Dendritic cell treated with granulocyte-macrophage colony-stimulating factor and Interleukin-4, amounts not matched to agents 40 ng/mL and 50 ng/mL, for 4 days (primary cell): Measurements from ENCODE around the gene PAEP.

Experiments
- H3K27ac Mint-ChIP-seq: one replicate; pipeline ENCODE4 v1.8.0; 2022; ENCODE audit warnings: mild to moderate bottlenecking, mixed read lengths
- H3K27me3 Mint-ChIP-seq: one replicate; pipeline ENCODE4 v1.8.0; 2022; ENCODE audit warnings: mild to moderate bottlenecking, mixed read lengths
- H3K36me3 Mint-ChIP-seq: one replicate; pipeline ENCODE4 v1.8.0; 2022; ENCODE audit warnings: low read depth, mixed read lengths
- H3K4me1 Mint-ChIP-seq: one replicate; pipeline ENCODE4 v1.8.0; 2022; ENCODE audit warnings: low read depth, mixed read lengths
- H3K4me3 Mint-ChIP-seq: one replicate; pipeline ENCODE4 v1.8.0; 2022; ENCODE audit warnings: mild to moderate bottlenecking, moderate library complexity, mixed read lengths
- H3K9me3 Mint-ChIP-seq: one replicate; pipeline ENCODE4 v1.8.0; 2022; ENCODE audit warnings: mixed read lengths
- intact Hi-C: fragments of 100-400 bp; cut with micrococcal nuclease; formaldehyde crosslinking; loops from one replicate; pipeline ENCODE4 v1.15.0; 2022

PAEP gene

GRCh38 chr9:135612437-135612836 is 50.9 kb downstream of the PAEP start:
- Mint-ChIP-seq H3K27ac (no peak overlapping the region), H3K4me1 (no peaks in the 10 kb centered on the region), H3K36me3 (no peaks in the 10 kb centered on the region), H3K27me3 (no peaks in the 10 kb centered on the region), H3K9me3 (no peaks in the 10 kb centered on the region), H3K4me3 (no peak overlapping the region)
- intact Hi-C loops: no loop called here

DNA sequence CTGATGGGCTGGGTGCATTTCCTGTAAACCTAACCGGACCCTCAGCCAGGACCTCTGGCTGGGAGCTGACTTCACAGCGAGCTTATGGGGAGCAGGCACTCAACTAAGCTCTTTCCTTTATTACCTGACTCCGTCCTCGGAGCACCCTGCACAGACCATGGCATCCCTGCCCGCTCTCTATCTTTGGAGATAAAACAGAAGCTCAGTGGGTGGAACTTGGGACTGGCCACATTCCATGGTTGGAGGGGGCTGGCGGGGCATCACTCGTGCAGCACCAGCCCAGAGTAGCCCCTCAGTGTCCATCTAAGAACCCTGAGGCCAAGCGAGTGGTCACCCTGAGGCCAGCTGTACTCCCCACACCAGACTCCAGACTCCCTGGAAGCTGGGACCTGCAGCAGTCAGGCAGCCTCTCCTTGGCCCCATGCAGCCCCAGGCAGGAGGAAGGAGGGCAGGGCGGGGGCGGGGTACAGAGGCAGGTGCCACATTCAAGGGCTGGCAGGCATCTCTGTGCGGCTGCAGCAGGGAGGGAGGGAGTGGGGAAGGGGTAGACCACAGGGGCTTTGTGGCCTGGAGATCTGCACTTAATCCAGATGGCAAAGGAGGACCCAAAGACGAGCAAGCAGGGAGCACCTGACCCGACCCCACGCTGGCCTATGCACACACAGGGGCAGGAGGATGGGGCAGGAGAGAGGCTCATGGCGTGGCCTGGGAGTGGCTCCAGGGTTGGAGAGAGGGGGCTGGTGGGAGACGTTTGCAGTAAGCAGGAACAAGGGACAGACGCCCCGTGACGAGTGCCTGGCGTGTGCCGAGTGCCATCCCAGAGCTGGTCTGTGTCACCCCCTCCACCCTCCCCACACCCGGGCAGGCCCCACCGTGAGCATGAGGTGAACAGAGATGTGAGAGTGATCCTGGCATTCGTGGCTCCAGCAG is 51.7 kb downstream of the PAEP start:
- H3K9me3 Mint-ChIP-seq: no peaks in the 10 kb centered on the region
- intact Hi-C loops: no loop called here
- H3K27ac Mint-ChIP-seq: no peak overlapping the region

GRCh38 chr9:135613946-135614805 is 52.6 kb downstream of the PAEP start:
- no peaks in the 10 kb centered on the region for H3K36me3 Mint-ChIP-seq
- intact Hi-C loops: no loop called here
- H3K27ac Mint-ChIP-seq: no peak overlapping the region
- no peak overlapping the region for H3K4me3 Mint-ChIP-seq
- H3K4me1 Mint-ChIP-seq: no peaks in the 10 kb centered on the region
- no peaks in the 10 kb centered on the region for H3K9me3 Mint-ChIP-seq
- H3K27me3 Mint-ChIP-seq: no peaks in the 10 kb centered on the region

More for the DNA sequence above, 51.7 kb downstream of the PAEP start:
- Mint-ChIP-seq H3K36me3 (no peaks in the 10 kb centered on the region), H3K27me3 (no peaks in the 10 kb centered on the region), H3K4me3 (no peak overlapping the region), H3K4me1 (no peaks in the 10 kb centered on the region)

DNA sequence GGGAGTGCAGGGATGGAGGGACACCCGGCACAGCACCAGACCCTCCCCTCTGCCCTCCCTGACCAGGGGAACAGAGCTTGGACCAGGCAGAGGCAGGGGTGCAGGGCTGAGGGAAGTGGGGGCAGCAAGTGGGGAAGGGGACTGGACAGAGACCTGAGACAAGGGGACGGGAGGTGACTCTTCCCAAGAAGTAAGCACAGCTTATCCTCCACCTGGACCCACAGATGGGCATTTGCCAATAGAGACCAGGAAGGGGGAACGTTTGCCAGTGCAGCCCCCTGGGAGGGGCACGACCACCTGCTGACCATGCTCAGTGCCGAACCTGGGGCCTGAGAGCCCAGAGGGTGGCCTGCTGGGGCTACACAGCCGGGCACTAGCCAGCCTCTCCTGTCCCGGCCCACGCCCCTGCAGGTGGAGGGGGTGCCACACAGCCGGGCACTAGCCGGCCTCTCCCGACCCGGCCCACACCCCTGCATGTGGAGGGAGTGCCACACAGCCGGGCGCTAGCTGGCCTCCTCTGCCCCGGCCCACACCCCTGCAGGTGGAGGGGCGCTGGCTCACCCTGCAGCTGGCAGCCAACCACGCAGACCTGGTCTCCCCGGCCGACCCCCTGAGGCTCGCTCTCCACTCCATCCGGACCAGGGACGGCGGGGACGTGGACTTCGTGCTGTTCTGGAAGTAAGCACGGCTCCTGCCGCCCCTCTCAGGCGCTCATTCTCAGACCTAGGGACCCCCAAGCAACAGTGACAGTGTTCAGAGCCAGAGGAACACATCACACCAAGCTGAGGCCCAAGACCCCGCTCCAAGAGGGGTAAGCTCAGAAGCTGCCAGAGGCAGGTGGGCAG is 53.5 kb downstream of the PAEP start:
- Mint-ChIP-seq H3K27ac (no peak overlapping the region), H3K9me3 (no peaks in the 10 kb centered on the region), H3K4me3 (no peak overlapping the region), H3K36me3 (no peaks in the 10 kb centered on the region), H3K27me3 (no peaks in the 10 kb centered on the region), H3K4me1 (no peaks in the 10 kb centered on the region)
- intact Hi-C loops: no loop called here

GRCh38 chr9:135615666-135616618 is 54.4 kb downstream of the PAEP start:
- no peaks in the 10 kb centered on the region for H3K4me1 Mint-ChIP-seq
- intact Hi-C loops: no loop called here
- no peak overlapping the region for H3K27ac Mint-ChIP-seq
- peaks cover 2% of the 10 kb centered on the region for H3K27me3 Mint-ChIP-seq
- H3K36me3 Mint-ChIP-seq: no peaks in the 10 kb centered on the region
- no peaks in the 10 kb centered on the region for H3K9me3 Mint-ChIP-seq
- H3K4me3 Mint-ChIP-seq: no peak overlapping the region
